AG04449 (cell line): ENCODE measurements around the gene GNB1.

Experiments
- CTCF ChIA-PET: fragments of 350-600 bp; formaldehyde crosslinking; extraction: SDS; loops from one replicate; lab custom pipeline; 2021; ENCODE audit warnings: antibody characterized with exemption; lab: Yijun Ruan, JAX
- POLR2A ChIA-PET: fragments of 400-600, 350-600 bp; formaldehyde crosslinking; extraction: SDS; loops from one replicate; lab custom pipeline; 2020; ENCODE audit warnings: antibody characterized with exemption, inconsistent platforms; lab: Yijun Ruan, JAX
- DNase-seq: peaks from one replicate; pipeline ENCODE4 v3.0.0-alpha.2; 2010; ENCODE audit warnings: low read depth, low spot score
- H3K4me3 ChIP-seq: 2 replicates; pipeline ENCODE4 v1.5.1; 2011; ENCODE audit warnings: low read depth, mild to moderate bottlenecking, control low read depth, low read length
- TF ChIP-seq, protein P1 (sequence below): IDR thresholded peaks from one replicate; pipeline ENCODE4 v1.5.1; 2011; ENCODE audit warnings: mild to moderate bottlenecking, moderate library complexity, low read length, control low read depth, inconsistent platforms; ENCODE audit not compliant: insufficient read depth; ENCODE audit errors: missing control alignments

GNB1 gene

DNA sequence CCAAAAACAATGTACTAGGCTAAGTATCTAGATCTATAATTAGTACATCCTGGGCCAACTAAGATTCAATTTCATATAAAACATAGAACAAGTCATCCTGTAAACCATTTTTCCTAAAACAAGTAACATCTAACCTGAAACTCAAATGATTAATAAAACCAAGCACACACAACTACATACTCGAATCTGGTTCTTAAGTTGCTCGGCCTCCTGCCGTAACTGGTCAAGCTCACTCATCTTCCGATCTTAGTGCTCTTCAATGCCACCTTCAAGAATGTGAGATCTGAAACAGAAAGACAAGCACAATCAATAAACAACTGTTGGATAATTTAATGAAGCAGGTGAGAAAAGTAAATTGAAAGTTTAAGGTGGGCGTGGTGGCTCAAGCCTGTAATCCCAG lies 65.7 kb downstream of the GNB1 start:
- TF ChIP-seq, protein P1, sequence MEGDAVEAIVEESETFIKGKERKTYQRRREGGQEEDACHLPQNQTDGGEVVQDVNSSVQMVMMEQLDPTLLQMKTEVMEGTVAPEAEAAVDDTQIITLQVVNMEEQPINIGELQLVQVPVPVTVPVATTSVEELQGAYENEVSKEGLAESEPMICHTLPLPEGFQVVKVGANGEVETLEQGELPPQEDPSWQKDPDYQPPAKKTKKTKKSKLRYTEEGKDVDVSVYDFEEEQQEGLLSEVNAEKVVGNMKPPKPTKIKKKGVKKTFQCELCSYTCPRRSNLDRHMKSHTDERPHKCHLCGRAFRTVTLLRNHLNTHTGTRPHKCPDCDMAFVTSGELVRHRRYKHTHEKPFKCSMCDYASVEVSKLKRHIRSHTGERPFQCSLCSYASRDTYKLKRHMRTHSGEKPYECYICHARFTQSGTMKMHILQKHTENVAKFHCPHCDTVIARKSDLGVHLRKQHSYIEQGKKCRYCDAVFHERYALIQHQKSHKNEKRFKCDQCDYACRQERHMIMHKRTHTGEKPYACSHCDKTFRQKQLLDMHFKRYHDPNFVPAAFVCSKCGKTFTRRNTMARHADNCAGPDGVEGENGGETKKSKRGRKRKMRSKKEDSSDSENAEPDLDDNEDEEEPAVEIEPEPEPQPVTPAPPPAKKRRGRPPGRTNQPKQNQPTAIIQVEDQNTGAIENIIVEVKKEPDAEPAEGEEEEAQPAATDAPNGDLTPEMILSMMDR = no peak
- ChIA-PET POLR2A (no interaction called here), CTCF (interaction anchor here (1.4 kb wide), 1 partner anchor 28 kb away, joined by 3 read pairs; no protein-coding TSS in a partner anchor)
- H3K4me3 ChIP-seq = no peak overlapping the region
- no peak for DNase-seq

DNA sequence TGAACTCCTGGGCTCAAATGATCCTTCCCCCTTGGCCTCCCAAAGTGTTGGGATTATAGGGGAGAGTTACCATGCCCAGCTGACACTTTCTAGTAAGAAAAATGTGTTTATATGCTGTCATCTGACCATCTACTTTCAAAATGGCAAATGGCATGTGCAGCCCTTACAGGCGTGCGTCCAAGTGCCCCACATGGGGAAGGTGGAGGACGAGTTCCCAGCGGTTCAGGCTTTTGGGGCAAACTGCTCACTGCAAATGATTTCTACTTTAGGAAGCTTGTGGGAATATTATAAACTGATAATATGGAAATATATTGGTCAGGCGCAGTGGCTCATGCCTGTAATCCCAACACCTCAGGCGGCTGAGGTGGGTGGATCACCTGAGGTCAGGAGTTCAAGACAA lies 71.1 kb downstream of the GNB1 start:
- no peak overlapping the region for H3K4me3 ChIP-seq
- no peak for DNase-seq
- TF ChIP-seq, protein P1 = no peak
- POLR2A ChIA-PET = no interaction called here
- CTCF ChIA-PET = interaction anchor here (0.6 to 1.8 kb wide), 3 partner anchors 12 to 89 kb away, joined by 3 to 6 read pairs (median 4); no protein-coding TSS in a partner anchor

DNA sequence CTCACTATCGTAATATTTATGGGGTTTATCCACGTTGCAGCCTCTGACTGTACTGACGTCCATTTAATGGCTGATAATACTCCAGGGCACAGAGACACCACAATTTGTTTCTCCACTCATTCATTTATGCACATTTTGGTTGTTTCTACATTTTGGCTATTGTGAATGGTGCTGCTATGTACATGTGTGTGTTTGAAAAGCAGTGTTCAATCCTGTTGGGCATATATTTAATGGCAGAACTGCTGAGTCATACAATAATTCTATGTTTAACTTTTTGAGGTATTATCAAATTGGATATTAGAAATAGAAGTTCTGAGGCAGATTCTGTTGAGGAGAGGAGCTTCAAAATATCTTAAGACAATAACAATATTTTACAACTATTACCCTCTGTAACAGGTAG lies 73.7 kb downstream of the GNB1 start:
- TF ChIP-seq, protein P1 = no peak
- H3K4me3 ChIP-seq = no peak overlapping the region
- POLR2A ChIA-PET = no interaction called here
- no peak for DNase-seq
- CTCF ChIA-PET = interaction anchor here (1.5 to 1.8 kb wide), 3 partner anchors 10 to 88 kb away, joined by 3 to 5 read pairs (median 4); no protein-coding TSS in a partner anchor

DNA sequence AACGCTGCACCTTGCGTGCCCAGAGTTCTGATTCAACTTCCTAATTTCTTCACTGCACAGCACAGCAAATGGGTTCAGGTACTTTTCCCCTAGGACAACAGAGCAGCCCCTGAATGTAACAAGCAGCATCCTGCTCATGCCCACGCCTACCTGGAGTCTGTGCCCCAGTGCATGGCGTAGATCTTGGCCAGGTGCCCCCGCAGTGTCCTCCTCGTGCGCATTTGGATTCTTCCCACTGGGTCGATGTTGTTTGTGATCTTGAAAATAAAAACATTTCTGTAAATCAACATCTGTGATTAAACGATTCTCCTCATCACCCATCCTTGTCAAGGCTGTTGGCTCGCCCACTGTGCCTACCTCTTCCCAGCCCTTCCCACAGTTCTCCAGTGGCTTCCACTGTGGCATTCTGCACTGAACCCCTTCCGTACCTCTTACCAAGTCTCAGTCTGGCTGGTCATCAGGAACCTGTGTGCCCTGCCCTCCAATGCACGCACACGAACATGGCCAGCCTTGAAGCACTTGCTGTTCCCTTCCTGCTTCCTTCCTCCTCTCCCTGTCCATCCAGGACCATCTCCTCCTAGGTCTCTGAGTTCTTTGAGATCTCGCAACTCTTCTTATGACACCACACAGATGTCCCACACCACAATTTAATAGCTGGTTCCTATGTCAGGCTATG lies 75.1 kb downstream of the GNB1 start:
- CTCF ChIA-PET = no interaction called here
- no peak overlapping the region for H3K4me3 ChIP-seq
- POLR2A ChIA-PET = no interaction called here
- TF ChIP-seq, protein P1 = no peak
- DNase-seq = no peak

DNA sequence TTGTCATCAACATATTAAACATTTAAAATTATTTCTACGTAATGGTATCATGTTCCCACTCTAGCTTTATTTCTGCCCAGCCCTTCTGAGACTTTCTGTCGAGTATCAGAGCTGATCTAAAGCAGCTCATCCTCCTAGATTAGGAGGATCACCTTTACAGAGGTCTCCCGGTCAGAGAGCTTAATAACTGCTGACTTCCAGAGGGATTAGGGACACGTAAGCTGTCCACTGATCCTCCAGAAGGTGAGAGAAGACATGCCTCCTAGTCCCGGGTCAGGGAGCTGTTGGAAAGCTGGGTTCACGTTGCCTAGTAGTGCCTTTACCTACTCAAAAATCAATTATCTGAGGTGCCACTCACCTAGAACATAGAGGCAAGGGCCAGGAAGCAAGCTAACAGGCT lies 81.4 kb downstream of the GNB1 start:
- TF ChIP-seq, protein P1 = no peak
- POLR2A ChIA-PET = no interaction called here
- no peak for DNase-seq
- no peak overlapping the region for H3K4me3 ChIP-seq
- CTCF ChIA-PET = interaction anchor here (1.1 to 2.0 kb wide), 2 partner anchors 18 to 40 kb away, joined by 4 to 5 read pairs; no protein-coding TSS in a partner anchor

DNA sequence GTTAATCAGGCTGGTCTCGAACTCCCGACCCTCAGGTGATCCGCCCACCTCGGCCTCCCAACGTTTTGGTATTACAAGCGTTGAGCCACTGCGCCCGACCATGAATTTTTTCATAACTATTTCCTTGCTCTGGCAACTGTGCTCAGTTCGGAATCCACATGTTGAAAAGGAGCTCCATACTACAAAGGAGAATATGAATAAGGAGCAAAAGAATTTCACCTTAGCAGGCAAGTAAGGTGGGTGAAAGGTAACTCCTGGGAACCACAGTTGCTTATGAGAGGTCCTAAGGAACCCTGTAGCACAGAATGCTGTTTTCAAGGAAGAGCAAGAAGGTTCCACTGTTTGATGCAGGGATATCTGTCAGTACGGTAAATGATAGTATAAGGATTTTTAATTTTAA lies 82.7 kb downstream of the GNB1 start:
- no peak for DNase-seq
- POLR2A ChIA-PET = no interaction called here
- no peak overlapping the region for H3K4me3 ChIP-seq
- CTCF ChIA-PET = interaction anchor here (1.0 to 2.0 kb wide), 3 partner anchors 12 to 98 kb away, joined by 4 to 7 read pairs (median 5); no protein-coding TSS in a partner anchor
- TF ChIP-seq, protein P1 = no peak
